Cardiac septum (tissue), 1 donor: Measurements from ENCODE around the gene MLLT1. TPM values are rescaled to one million over a fixed set of nuclear protein-coding genes. Genes with fewer than 3 reads are reported as not detected.

Source experiments
- DNase-seq: peaks from one replicate; pipeline ENCODE4 v3.0.0-alpha.2; 2020; ENCODE audit warnings: low spot score
- intact Hi-C: fragments of 100-400 bp; cut with DNase I; formaldehyde crosslinking; loops from one replicate; pipeline ENCODE4 v1.14.0; 2022
- total RNA-seq: library from RNA; stranded (reverse); fragmentation: NEBNext Ultra II Directional; extraction: Animal tissue kit (Norgen Biotek cat#: 25700); gene quantifications from one replicate; pipeline ENCODE4 v1.2.1, GENCODE V29; 2021
- donor health status: DM: no; HTN: no; CAD: no.

The MLLT1 gene
- total RNA-seq, 1 donor from 2014 or later: 30.6 TPM

- intact Hi-C loops: no loop called here
Observed at GRCh38 chr19:6239871-6240676, 39.7 kb downstream of the MLLT1 start.

GRCh38 chr19:6239401-6239844 is 40.4 kb downstream of the MLLT1 start:
- intact Hi-C loops: no loop called here
- no peak for DNase-seq

More at GRCh38 chr19:6239871-6240676, 39.7 kb downstream of the MLLT1 start:
- DNase-seq: no peak

- no peak for DNase-seq
- intact Hi-C loops: no loop called here
Observed at GRCh38 chr19:6238643-6239281, 41.0 kb downstream of the MLLT1 start.

GRCh38 chr19:6238256-6238642 is 41.5 kb downstream of the MLLT1 start:
- DNase-seq: no peak
- intact Hi-C loops: no loop called here

- no peak for DNase-seq
- intact Hi-C loops: no loop called here
Observed at GRCh38 chr19:6236310-6237291, 43.2 kb downstream of the MLLT1 start.

- intact Hi-C loops: loop anchor here (2.0 kb wide), 1 partner anchor 38 kb away; no protein-coding TSS in a partner anchor
- DNase-seq: no peak
Observed at GRCh38 chr19:6235031-6235951, 44.5 kb downstream of the MLLT1 start.

- no peak for DNase-seq
- intact Hi-C loops: loop anchor here (2.0 kb wide), 1 partner anchor 38 kb away; no protein-coding TSS in a partner anchor
Observed at GRCh38 chr19:6234527-6234926, 45.2 kb downstream of the MLLT1 start.

GRCh38 chr19:6233827-6234511 is 45.8 kb downstream of the MLLT1 start:
- intact Hi-C loops: loop anchor here (2.0 kb wide), 1 partner anchor 39 kb away; no protein-coding TSS in a partner anchor
- DNase-seq: peak; percentile 90

- intact Hi-C loops: no loop called here
- peak; percentile 87 for DNase-seq
Observed at GRCh38 chr19:6233056-6233826, 46.5 kb downstream of the MLLT1 start.

- intact Hi-C loops: no loop called here
Observed at GRCh38 chr19:6232601-6233055, 47.1 kb downstream of the MLLT1 start.

GRCh38 chr19:6230991-6231448 is 48.8 kb downstream of the MLLT1 start:
- intact Hi-C loops: no loop called here
- no peak for DNase-seq

More at GRCh38 chr19:6232601-6233055, 47.1 kb downstream of the MLLT1 start:
- DNase-seq: no peak

GRCh38 chr19:6229951-6230712 is 49.6 kb downstream of the MLLT1 start:
- intact Hi-C loops: no loop called here
- DNase-seq: no peak

GRCh38 chr19:6229216-6229913 is 50.4 kb downstream of the MLLT1 start:
- no peak for DNase-seq
- intact Hi-C loops: no loop called here

- intact Hi-C loops: no loop called here
- DNase-seq: no peak
Observed at GRCh38 chr19:6228551-6229215, 51.1 kb downstream of the MLLT1 start.

- no peak for DNase-seq
- intact Hi-C loops: no loop called here
Observed at GRCh38 chr19:6227936-6228325, 51.8 kb downstream of the MLLT1 start.
